Subcutaneous adipose tissue (tissue), 4 donors: Measurements from ENCODE around the gene MFAP1. TPM values are rescaled to one million over a fixed set of nuclear protein-coding genes. Genes with fewer than 3 reads are reported as not detected.

ENCODE experiments used
- total RNA-seq, 4 donors: library from RNA; depleted of rRNA; stranded (reverse); fragments of >200 nt; gene quantifications; one replicate each; pipeline ENCODE4 v1.1.0, GENCODE V29; 2016
- TF ChIP-seq, protein P1 (sequence below): fragments of 450-650 bp; IDR thresholded peaks from one replicate; pipeline ENCODE4 v1.5.1; 2016; ENCODE audit warnings: low read depth, mild to moderate bottlenecking, control low read depth, antibody characterized with exemption, moderate library complexity

MFAP1 gene
- total RNA-seq, 4 donors from 2014 or later = 10.7 to 14.8 (median 12.9) TPM

GRCh38 chr15:43789409-43789808 is 35.1 kb downstream of the MFAP1 start:
- TF ChIP-seq, protein P1, sequence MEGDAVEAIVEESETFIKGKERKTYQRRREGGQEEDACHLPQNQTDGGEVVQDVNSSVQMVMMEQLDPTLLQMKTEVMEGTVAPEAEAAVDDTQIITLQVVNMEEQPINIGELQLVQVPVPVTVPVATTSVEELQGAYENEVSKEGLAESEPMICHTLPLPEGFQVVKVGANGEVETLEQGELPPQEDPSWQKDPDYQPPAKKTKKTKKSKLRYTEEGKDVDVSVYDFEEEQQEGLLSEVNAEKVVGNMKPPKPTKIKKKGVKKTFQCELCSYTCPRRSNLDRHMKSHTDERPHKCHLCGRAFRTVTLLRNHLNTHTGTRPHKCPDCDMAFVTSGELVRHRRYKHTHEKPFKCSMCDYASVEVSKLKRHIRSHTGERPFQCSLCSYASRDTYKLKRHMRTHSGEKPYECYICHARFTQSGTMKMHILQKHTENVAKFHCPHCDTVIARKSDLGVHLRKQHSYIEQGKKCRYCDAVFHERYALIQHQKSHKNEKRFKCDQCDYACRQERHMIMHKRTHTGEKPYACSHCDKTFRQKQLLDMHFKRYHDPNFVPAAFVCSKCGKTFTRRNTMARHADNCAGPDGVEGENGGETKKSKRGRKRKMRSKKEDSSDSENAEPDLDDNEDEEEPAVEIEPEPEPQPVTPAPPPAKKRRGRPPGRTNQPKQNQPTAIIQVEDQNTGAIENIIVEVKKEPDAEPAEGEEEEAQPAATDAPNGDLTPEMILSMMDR = no peak

DNA sequence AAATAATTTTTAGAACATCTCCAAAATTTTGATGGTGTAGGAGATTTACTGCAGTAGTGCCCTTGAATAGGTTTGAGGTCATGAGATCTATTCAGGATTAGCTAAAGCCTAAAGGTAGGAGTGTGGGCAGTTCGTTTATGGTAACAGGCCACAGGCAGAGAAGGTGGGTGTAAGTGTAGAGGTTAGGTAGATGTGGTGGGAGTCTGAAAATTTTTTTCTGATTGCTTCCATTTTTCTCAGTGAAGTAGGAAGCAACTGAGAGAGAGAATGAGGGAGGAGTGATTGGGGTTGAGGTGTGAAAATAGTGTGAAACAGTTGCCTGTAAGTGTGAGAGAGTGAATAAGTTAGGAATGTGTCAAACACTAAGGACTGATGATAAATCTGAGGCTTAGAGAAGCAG is 45.5 kb downstream of the MFAP1 start:
- TF ChIP-seq, protein P1 = no peak

DNA sequence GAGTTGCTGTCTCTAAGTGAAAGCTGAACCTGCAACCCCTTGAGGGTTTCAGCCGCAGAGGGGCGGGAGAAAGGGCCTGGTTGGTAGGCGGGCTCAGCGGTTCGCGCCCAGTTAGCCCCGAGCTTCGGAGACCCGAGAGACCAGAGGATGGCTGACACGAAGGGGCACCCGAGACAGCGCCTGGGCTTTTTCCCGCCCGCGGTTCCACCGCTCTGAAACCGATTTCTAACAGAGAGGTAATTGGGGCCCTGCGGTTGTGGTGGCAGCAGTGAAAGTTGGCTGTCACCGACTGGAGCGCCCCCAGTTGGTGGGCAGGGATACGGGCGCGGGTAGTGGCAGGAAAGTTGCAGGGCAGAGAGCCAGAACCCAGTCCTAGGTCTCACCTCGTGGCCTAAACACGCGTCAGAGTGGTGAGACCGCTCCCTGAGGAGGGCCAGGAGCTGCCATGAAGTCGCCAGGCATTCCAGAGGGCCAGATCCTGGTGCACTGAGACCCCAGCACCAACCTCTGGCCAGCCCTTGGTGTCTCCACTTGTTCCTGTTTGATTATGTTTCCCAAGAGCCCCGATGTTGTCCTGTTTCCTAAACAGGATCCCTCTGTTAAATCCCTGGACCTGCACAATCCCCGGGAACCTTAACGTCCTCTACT is 47.1 kb downstream of the MFAP1 start:
- TF ChIP-seq, protein P1 = no peak

DNA sequence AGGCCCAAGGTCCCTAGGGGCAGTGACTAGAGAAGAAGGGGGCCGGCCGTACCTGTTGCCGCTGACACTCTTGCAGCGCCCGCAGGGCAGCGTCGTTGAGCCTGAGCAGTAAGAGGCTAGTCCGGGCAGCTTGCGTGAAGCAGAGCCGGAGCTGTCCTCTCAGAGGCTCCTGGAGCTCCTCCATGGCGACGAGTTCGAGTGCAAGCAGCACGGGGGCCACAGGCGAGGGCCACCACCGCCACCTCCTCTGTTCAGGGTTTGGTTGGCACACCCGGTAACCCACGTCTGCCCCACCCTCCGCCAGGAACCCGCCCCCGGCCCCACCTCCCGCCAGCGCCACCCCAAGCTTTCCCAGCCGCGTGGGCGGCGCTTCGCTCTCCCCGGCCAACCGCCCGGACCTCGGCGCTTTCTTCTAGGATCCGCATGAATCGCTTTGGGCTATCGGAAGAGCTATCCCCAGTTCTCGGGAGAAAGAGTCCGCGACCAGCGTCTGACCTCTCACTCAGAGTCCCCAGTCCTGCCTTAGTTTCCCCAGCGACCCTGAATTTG is 47.7 kb downstream of the MFAP1 start, which contains the start of gene ELL3:
Gene ELL3, minus strand, starts transcription at position 249 of the 549 bp plus-strand sequence. Its CDS starts 65 bp downstream, at position 184.
- TF ChIP-seq, protein P1 = no peak

- TF ChIP-seq, protein P1 = no peak
These were observed 48.3 kb downstream of the MFAP1 start for GRCh38 chr15:43776101-43776717.

- TF ChIP-seq, protein P1 = no peak
These were observed 49.0 kb downstream of the MFAP1 start for GRCh38 chr15:43775411-43775965.

DNA sequence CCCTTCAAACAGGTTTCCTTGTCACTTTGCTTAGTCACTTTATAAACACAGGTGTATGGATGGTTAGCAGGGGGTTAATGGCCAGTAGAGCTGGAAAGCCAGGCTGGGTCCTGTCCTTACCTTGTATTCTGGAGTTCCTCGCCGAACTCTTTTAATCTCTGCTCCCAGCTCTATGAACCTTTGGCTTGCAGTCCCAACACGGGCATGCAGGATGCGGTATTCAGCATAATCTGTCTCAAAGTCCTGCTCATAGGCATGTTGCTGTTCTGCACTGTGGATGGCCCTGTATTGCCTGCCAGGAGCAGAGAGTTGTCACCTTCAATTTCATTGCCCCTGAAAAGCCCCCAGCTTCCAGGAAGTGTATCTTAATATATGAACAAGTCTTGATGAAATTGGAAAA is 50.4 kb downstream of the MFAP1 start:
- TF ChIP-seq, protein P1 = no peak
